Measurements from ENCODE around the gene RNF182.

- TF ChIP-seq CTCF (IDR thresholded peaks at IDR 0.05) = no peak
- TF ChIP-seq POLR2A (IDR thresholded peaks at IDR 0.05) = no peak
Observed at GRCh38 chr6:13978787-13979186, 54.0 kb downstream of the RNF182 start.

Data from prostate gland (tissue), 2 donors.